Esophagus squamous epithelium (tissue), 5 donors: Measurements from ENCODE around the gene EIF4G2. TPM values are rescaled to one million over a fixed set of nuclear protein-coding genes. Genes with fewer than 3 reads are reported as not detected.

Experiments
- DNase-seq: peaks from one replicate; lab custom pipeline; 2025; lab: John Stamatoyannopoulos, UW
- H3K27ac ChIP-seq, 4 donors: fragments of 200-600 bp; sonication (generic); one replicate each; pipeline ENCODE4 v1.5.1; 2016 to 2019; ENCODE audit warnings: mild to moderate bottlenecking in 1 of 4
- H3K27me3 ChIP-seq, 4 donors: fragments of 200-600 bp; sonication (generic); 1 replicate in 3 of 4; 2 replicates in 1 of 4; pipeline versions ENCODE4 v1.5.1 to v1.6.0; 2017 to 2021; ENCODE audit warnings: antibody characterized with exemption in 1 of 4
- H3K36me3 ChIP-seq, 3 donors: fragments of 200-600 bp; sonication (generic); one replicate each; pipeline ENCODE4 v1.5.1; 2016 to 2019
- H3K4me1 ChIP-seq, 3 donors: fragments of 200-600 bp; sonication (generic); one replicate each; pipeline ENCODE4 v1.5.1; 2017 to 2019
- H3K4me3 ChIP-seq, 4 donors: fragments of 200-600 bp; sonication (generic); 1 replicate in 3 of 4; 2 replicates in 1 of 4; pipeline ENCODE4 v1.5.1; 2016 to 2019; ENCODE audit warnings: mild to moderate bottlenecking in 2 of 4, moderate library complexity in 1 of 4
- H3K9me3 ChIP-seq, 3 donors: fragments of 200-600 bp; sonication (generic); one replicate each; pipeline ENCODE4 v1.5.1; 2016 to 2019
- POLR2A ChIP-seq, 4 donors: fragments of 450-650 bp; IDR thresholded peaks; one replicate each; pipeline ENCODE4 v1.6.1; 2017; ENCODE audit warnings: antibody characterized with exemption in 4 of 4, mild to moderate bottlenecking in 4 of 4, moderate library complexity in 3 of 4
- WGBS, 2 donors: methylation state at CpG; one replicate each; pipeline ENCODE4 v1.1.5; 2018; 5-methylcytosine and 5-hydroxymethylcytosine counted together
- intact Hi-C: fragments of 100-400 bp; cut with DNase I; formaldehyde crosslinking; loops from one replicate; pipeline ENCODE4 v1.15.0; 2022
- total RNA-seq, 4 donors: library from RNA; depleted of rRNA; stranded (reverse); fragments of >200 nt; gene quantifications; one replicate each; pipeline ENCODE4 v1.1.0, GENCODE V29; 2016
- TF ChIP-seq, protein P1 (sequence below), 6 experiments: fragments of 450-650 bp in 4 of 6; fragments of 200-600 bp in 2 of 6; sonication (generic) in 2 of 6; IDR thresholded peaks; one replicate each; pipeline ENCODE4 v1.5.1; 2016 to 2019; ENCODE audit warnings: antibody characterized with exemption in 6 of 6, mild to moderate bottlenecking in 4 of 6, moderate library complexity in 4 of 6
- donor health status: DM: yes; HTN: yes; CAD: no.

The EIF4G2 gene
- total RNA-seq, 4 donors from 2014 or later: 476 to 665 (median 547) TPM

DNA sequence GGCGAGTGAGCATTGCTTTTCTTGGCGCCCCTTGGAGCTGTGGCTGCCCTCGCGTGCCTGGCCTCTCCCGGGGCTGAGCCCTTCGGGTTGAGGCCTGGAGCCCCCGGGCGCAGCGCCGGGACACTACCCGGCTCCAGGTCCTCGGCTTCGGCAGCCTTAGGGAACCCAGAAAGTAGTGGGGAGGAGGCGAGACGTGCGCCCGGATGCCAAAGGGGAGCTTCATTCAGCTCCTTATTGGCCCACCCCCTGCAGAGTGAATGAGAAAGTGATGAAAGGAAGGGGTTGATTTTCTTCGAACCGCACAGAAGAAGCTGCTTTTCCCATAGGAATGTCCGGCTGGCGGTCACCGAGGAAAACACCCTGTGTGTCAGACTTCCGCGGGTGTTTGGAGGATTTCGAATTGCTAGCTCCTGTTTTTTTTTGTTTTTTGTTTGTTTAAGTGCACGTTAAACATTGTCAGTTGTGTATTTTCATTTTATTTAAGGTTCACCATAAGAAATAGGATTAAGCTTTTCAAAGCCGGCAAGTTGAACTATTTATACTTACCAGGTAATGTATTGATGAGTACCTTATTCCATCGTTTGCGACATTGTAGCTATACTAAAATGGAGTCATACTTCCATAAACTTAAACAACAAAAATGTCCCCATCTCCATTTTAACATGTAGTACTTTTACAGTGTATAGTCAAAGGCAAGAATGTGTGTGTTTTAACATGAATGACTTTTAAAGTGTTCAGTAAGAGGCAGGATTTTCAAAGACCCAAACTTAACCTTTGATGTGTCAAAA lies 841 bp upstream of the EIF4G2 start:
- Histone ChIP-seq H3K4me3 (peak overlapping the region; percentile 86 to 95 (median 94)), H3K9me3 (no peaks in the 10 kb centered on the region), H3K27ac (peak overlapping the region; percentile 97 to 99 (median 99)), H3K4me1 (peaks cover 12 to 36% (median 26%) of the 10 kb centered on the region in 3 donors), H3K27me3 (no peaks in the 10 kb centered on the region), H3K36me3 (peaks cover 13 to 29% (median 19%) of the 10 kb centered on the region in 3 donors)
- intact Hi-C loops: loop anchor here (5.0 kb wide), 1 partner anchor 118 kb away; no protein-coding TSS in a partner anchor
- TF ChIP-seq POLR2A (IDR thresholded peaks at IDR 0.05): no peak
- TF ChIP-seq, protein P1, sequence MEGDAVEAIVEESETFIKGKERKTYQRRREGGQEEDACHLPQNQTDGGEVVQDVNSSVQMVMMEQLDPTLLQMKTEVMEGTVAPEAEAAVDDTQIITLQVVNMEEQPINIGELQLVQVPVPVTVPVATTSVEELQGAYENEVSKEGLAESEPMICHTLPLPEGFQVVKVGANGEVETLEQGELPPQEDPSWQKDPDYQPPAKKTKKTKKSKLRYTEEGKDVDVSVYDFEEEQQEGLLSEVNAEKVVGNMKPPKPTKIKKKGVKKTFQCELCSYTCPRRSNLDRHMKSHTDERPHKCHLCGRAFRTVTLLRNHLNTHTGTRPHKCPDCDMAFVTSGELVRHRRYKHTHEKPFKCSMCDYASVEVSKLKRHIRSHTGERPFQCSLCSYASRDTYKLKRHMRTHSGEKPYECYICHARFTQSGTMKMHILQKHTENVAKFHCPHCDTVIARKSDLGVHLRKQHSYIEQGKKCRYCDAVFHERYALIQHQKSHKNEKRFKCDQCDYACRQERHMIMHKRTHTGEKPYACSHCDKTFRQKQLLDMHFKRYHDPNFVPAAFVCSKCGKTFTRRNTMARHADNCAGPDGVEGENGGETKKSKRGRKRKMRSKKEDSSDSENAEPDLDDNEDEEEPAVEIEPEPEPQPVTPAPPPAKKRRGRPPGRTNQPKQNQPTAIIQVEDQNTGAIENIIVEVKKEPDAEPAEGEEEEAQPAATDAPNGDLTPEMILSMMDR (IDR thresholded peaks at IDR 0.05): no peak
- WGBS, 2 donors: 3 to 7% methylated on average over 12 to 21 of the region's 29 CpGs
- no peak for DNase-seq

DNA sequence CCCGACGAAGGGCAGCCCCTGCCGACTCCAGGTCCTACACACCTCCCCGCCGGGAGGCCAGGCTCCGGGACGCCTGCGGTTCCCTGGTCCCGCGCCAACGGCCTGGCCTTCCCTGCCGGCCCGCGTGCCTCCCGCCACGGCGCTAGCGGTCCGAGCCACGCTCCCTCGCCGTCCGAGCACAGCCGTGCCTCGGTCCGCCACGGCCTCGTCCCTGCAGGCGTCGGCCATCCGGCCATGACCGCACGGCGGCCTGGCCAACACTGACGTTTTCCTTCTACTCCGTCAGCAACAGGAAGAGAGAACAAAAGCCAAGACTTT lies 532 bp downstream of the EIF4G2 start:
- DNase-seq: no peak
- Histone ChIP-seq H3K27ac (peak overlapping the region; percentile 97 to 99 (median 99)), H3K9me3 (no peaks in the 10 kb centered on the region), H3K27me3 (no peaks in the 10 kb centered on the region), H3K4me1 (peaks cover 12 to 50% (median 30%) of the 10 kb centered on the region in 3 donors), H3K4me3 (peak overlapping the region; percentile 86 to 95 (median 94)), H3K36me3 (peaks cover 23 to 42% (median 31%) of the 10 kb centered on the region in 3 donors)
- TF ChIP-seq, protein P1 (IDR thresholded peaks at IDR 0.05): peak in 1 of 6 experiments; percentile 0
- no peak for TF ChIP-seq POLR2A (IDR thresholded peaks at IDR 0.05)
- intact Hi-C loops: loop anchor here (5.0 kb wide), 1 partner anchor 119 kb away; no protein-coding TSS in a partner anchor
- WGBS, 2 donors: 0% methylated on average over 1 of the region's 36 CpGs; no CpG with 5 or more reads in 1 of the 2 donors

DNA sequence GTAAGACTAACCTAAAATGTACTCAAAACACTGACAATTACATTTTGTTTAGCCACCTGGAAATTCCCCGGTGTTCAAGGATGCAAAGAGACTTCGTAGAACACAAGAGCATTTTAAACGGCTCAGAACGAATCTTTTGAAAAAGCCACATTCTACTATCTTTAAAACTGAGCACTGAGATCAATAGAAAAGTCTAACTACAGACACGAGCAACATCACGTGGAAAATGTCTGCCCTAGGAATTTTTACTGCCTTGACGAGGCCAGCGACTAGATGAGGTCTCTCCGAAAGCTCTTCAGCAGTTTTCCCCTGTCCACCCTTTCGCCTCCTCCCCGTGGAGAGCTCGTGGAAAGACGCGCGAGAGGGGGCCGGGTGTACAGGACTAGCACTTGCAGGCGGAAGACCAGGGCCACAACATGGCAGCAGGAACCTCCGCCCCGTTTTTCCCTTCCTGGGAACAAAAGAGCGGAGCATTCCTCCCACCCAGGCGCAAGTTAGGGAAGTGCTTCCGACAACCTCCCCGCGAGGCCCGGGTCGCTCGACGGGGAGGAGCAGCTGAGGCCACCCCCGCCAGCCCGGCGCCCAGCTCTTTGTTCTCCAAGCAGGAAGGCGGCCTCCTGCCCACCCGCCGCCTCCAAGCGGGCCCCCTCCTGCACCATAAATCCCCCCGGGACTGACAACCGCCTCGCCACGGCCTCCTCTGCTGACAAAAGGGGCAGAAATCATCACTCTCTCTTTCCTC lies 1.1 kb downstream of the EIF4G2 start:
- TF ChIP-seq POLR2A (IDR thresholded peaks at IDR 0.05): no peak
- TF ChIP-seq, protein P1 (IDR thresholded peaks at IDR 0.05): peak in 1 of 6 experiments; percentile 1
- H3K4me1 ChIP-seq: peaks cover 12 to 55% (median 30%) of the 10 kb centered on the region in 3 donors

DNA sequence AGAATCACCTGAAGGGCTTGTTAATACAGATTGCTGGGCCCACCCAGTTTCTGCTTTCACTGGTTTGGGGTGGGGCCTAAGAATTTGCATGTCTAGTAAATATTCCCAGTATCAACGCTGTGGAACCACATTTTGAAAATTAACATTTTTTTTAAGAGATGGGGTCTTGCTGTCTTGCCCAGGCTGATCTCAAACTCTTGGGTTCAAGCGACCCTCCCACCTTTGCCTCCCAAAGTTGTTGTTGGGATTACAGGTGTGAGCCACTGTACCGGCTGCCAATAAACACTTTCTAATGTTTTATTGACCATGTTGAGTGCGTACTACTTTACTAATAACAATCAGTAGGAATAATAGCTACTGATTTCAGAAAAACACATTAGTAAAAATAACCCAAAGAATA lies 2.5 kb downstream of the EIF4G2 start:
- Histone ChIP-seq H3K4me3 (peak overlapping the region in 2 of 4 donors; percentile 92 to 95), H3K36me3 (peaks cover 35 to 62% (median 51%) of the 10 kb centered on the region in 3 donors), H3K4me1 (peaks cover 12 to 69% (median 30%) of the 10 kb centered on the region in 3 donors), H3K27me3 (no peaks in the 10 kb centered on the region), H3K9me3 (no peaks in the 10 kb centered on the region), H3K27ac (peak overlapping the region in 2 of 4 donors; percentile 99)
- intact Hi-C loops: loop anchor here (5.0 kb wide), 1 partner anchor 121 kb away; no protein-coding TSS in a partner anchor
- no peak for TF ChIP-seq POLR2A (IDR thresholded peaks at IDR 0.05)
- TF ChIP-seq, protein P1 (IDR thresholded peaks at IDR 0.05): no peak
- 76 to 87% methylated on average over 4 of the region's 4 CpGs for WGBS, 2 donors
- DNase-seq: no peak

More for the DNA sequence above, 1.1 kb downstream of the EIF4G2 start:
- DNase-seq: peak; percentile 16
- Histone ChIP-seq H3K9me3 (no peaks in the 10 kb centered on the region), H3K27ac (peak overlapping the region; percentile 97 to 99 (median 99)), H3K4me3 (peak overlapping the region; percentile 86 to 95 (median 94)), H3K36me3 (peaks cover 28 to 48% (median 37%) of the 10 kb centered on the region in 3 donors), H3K27me3 (no peaks in the 10 kb centered on the region)
- WGBS, 2 donors: 0% methylated on average over 9 of the region's 39 CpGs
- intact Hi-C loops: loop anchor here (5.0 kb wide), 1 partner anchor 120 kb away; no protein-coding TSS in a partner anchor
